Measurements from ENCODE around the gene DDX10. TPM values are rescaled to one million over a fixed set of nuclear protein-coding genes. Genes with fewer than 3 reads are reported as not detected.
A peak's percentile ranks its signal among the peaks of the same experiment; 100 is the strongest.

DDX10 gene
- total RNA-seq, 1 donor from 2014 or later: 32.2 TPM

DNA sequence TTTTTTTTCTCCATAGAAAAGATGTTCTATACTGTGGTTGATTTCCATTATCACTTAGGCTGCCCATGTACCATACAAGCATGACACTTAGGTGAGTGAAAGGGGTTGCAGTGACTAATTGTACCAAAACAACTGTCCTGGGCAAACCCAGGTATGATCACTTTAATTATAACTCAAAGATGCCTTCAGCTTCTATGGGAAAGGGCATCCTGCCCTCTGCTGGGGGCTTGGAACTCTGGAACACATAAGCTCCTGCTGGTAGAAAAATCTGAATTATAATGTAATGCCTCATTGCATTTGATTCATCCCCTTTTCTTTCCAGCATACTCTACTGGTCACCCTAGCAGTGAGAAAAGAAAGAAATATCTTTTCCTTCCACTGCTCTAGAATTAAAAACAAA, 206.3 kb downstream of the DDX10 start:
- H3K27me3 Mint-ChIP-seq (ENCODE audit: low read depth, unreplicated experiment): no peaks in the 10 kb centered on the region
- peak overlapping the region; percentile 79 for H3K9ac ChIP-seq (ENCODE audit: low read length)
- DNase-seq (ENCODE audit: low read depth): peak; percentile 62
- peaks cover 3% of the 10 kb centered on the region for H3K9me3 Mint-ChIP-seq (ENCODE audit: unreplicated experiment)
- H3K36me3 Mint-ChIP-seq (ENCODE audit: low read depth, unreplicated experiment): no peaks in the 10 kb centered on the region
- no peaks in the 10 kb centered on the region for H3K36me3 ChIP-seq (ENCODE audit: insufficient read depth, low read length)
- no peaks in the 10 kb centered on the region for H3K27me3 ChIP-seq (ENCODE audit: insufficient read depth, low read length)
- H3K9me3 ChIP-seq (ENCODE audit: insufficient read depth, low read depth, low read length): no peaks in the 10 kb centered on the region
- peaks cover 41% of the 10 kb centered on the region for H3K4me1 Mint-ChIP-seq (ENCODE audit: low read depth, unreplicated experiment)
- H3K79me2 ChIP-seq (ENCODE audit: insufficient read depth, low read length): peaks cover 4% of the 10 kb centered on the region
- H3K4me3 Mint-ChIP-seq (ENCODE audit: unreplicated experiment): no peak overlapping the region
- peak overlapping the region; percentile 77 for H3K4me2 ChIP-seq (ENCODE audit: low read length)
- no peak overlapping the region for H3K4me3 ChIP-seq (ENCODE audit: insufficient read depth, low read depth, low read length)
- no peaks in the 10 kb centered on the region for H4K20me1 ChIP-seq (ENCODE audit: insufficient read depth, low read length)
- peaks cover 63% of the 10 kb centered on the region for H3K4me1 ChIP-seq (ENCODE audit: insufficient read depth, low read length)
- TF ChIP-seq, protein P1, sequence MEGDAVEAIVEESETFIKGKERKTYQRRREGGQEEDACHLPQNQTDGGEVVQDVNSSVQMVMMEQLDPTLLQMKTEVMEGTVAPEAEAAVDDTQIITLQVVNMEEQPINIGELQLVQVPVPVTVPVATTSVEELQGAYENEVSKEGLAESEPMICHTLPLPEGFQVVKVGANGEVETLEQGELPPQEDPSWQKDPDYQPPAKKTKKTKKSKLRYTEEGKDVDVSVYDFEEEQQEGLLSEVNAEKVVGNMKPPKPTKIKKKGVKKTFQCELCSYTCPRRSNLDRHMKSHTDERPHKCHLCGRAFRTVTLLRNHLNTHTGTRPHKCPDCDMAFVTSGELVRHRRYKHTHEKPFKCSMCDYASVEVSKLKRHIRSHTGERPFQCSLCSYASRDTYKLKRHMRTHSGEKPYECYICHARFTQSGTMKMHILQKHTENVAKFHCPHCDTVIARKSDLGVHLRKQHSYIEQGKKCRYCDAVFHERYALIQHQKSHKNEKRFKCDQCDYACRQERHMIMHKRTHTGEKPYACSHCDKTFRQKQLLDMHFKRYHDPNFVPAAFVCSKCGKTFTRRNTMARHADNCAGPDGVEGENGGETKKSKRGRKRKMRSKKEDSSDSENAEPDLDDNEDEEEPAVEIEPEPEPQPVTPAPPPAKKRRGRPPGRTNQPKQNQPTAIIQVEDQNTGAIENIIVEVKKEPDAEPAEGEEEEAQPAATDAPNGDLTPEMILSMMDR (IDR thresholded peaks at IDR 0.05; ENCODE audit: insufficient read depth, low read depth, low read length): peak; percentile 69
- no peak for TF ChIP-seq EZH2 (IDR thresholded peaks at IDR 0.05; ENCODE audit: insufficient read depth, low read length)
- H2AFZ ChIP-seq (ENCODE audit: low read depth, low read length): no peak overlapping the region
- FAIRE-seq: no peak
- H3K27ac ChIP-seq (ENCODE audit: low read depth, low read length): peak overlapping the region; percentile 94
- H3K27ac Mint-ChIP-seq (ENCODE audit: unreplicated experiment): peak overlapping the region; percentile 97

DNA sequence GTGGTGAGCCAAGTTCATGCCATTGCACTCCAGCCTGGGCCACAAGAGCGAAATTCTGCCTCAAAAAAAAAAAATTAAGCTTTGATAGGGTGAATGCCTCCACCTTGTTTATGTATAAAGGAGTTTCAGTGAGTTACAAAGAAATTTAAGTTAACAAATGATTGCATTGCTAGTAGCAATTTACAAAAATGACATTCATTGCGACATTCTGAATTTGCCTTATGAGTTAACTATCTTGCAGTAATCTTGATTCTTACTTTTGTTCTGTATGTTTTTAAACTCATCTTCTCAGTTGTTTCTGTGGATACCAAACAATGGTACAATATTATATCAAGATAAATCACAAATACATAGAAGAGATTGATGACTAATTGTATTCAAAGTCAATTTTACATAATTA, 207.0 kb downstream of the DDX10 start:
- H3K27me3 ChIP-seq (ENCODE audit: insufficient read depth, low read length): no peaks in the 10 kb centered on the region
- Mint-ChIP-seq H3K36me3 (ENCODE audit: low read depth, unreplicated experiment) (no peaks in the 10 kb centered on the region), H3K27me3 (ENCODE audit: low read depth, unreplicated experiment) (no peaks in the 10 kb centered on the region), H3K9me3 (ENCODE audit: unreplicated experiment) (peaks cover 3% of the 10 kb centered on the region), H3K4me1 (ENCODE audit: low read depth, unreplicated experiment) (peaks cover 42% of the 10 kb centered on the region), H3K27ac (ENCODE audit: unreplicated experiment) (peak overlapping the region; percentile 97), H3K4me3 (ENCODE audit: unreplicated experiment) (no peak overlapping the region)
- no peak overlapping the region for H3K4me3 ChIP-seq (ENCODE audit: insufficient read depth, low read depth, low read length)
- H3K27ac ChIP-seq (ENCODE audit: low read depth, low read length): peak overlapping the region; percentile 94
- no peak for DNase-seq (ENCODE audit: low read depth)
- H3K9ac ChIP-seq (ENCODE audit: low read length): peak overlapping the region; percentile 79
- no peak overlapping the region for H2AFZ ChIP-seq (ENCODE audit: low read depth, low read length)
- FAIRE-seq: no peak
- H3K4me1 ChIP-seq (ENCODE audit: insufficient read depth, low read length): peaks cover 63% of the 10 kb centered on the region
- no peaks in the 10 kb centered on the region for H4K20me1 ChIP-seq (ENCODE audit: insufficient read depth, low read length)
- no peaks in the 10 kb centered on the region for H3K79me2 ChIP-seq (ENCODE audit: insufficient read depth, low read length)
- H3K9me3 ChIP-seq (ENCODE audit: insufficient read depth, low read depth, low read length): no peaks in the 10 kb centered on the region
- TF ChIP-seq EZH2 (IDR thresholded peaks at IDR 0.05; ENCODE audit: insufficient read depth, low read length): no peak
- TF ChIP-seq, protein P1 (IDR thresholded peaks at IDR 0.05; ENCODE audit: insufficient read depth, low read depth, low read length): no peak
- no peaks in the 10 kb centered on the region for H3K36me3 ChIP-seq (ENCODE audit: insufficient read depth, low read length)
- H3K4me2 ChIP-seq (ENCODE audit: low read length): no peak overlapping the region

DNA sequence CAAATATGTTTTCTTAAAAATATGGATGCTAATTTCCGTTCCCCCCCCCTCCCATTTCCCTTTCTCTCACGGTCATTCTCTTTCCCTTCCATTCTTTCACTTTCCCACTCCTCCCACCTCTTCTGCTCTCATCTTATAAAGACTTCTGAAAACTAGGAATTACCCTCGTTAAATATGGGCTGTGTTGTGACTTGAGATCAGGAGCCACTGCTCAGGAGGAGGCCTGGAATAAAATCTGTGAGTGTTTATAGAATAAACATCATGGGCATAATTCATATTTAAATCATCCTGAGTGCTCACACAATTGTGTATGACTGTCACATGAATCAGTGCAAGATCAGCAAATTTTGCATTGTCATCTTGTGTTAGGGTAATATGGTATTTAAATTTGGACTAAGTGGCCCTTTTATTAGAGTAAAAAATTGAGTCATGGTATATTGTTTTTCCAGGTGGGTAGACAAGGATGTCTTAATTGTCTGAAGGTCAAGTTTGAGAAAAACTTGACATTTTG, 208.0 kb downstream of the DDX10 start:
- H3K79me2 ChIP-seq (ENCODE audit: insufficient read depth, low read length): no peaks in the 10 kb centered on the region
- no peaks in the 10 kb centered on the region for H3K36me3 ChIP-seq (ENCODE audit: insufficient read depth, low read length)
- no peaks in the 10 kb centered on the region for H4K20me1 ChIP-seq (ENCODE audit: insufficient read depth, low read length)
- Mint-ChIP-seq H3K27ac (ENCODE audit: unreplicated experiment) (peak overlapping the region; percentile 58), H3K4me1 (ENCODE audit: low read depth, unreplicated experiment) (peaks cover 42% of the 10 kb centered on the region), H3K4me3 (ENCODE audit: unreplicated experiment) (no peak overlapping the region), H3K27me3 (ENCODE audit: low read depth, unreplicated experiment) (no peaks in the 10 kb centered on the region), H3K36me3 (ENCODE audit: low read depth, unreplicated experiment) (no peaks in the 10 kb centered on the region), H3K9me3 (ENCODE audit: unreplicated experiment) (peaks cover 3% of the 10 kb centered on the region)
- H3K4me3 ChIP-seq (ENCODE audit: insufficient read depth, low read depth, low read length): no peak overlapping the region
- peak overlapping the region; percentile 67 for H3K9ac ChIP-seq (ENCODE audit: low read length)
- TF ChIP-seq, protein P1 (IDR thresholded peaks at IDR 0.05; ENCODE audit: insufficient read depth, low read depth, low read length): no peak
- no peak for TF ChIP-seq EZH2 (IDR thresholded peaks at IDR 0.05; ENCODE audit: insufficient read depth, low read length)
- FAIRE-seq (no peak), DNase-seq (ENCODE audit: low read depth) (no peak)
- peak overlapping the region; percentile 94 for H3K27ac ChIP-seq (ENCODE audit: low read depth, low read length)
- peak overlapping the region; percentile 76 for H3K4me2 ChIP-seq (ENCODE audit: low read length)
- no peaks in the 10 kb centered on the region for H3K27me3 ChIP-seq (ENCODE audit: insufficient read depth, low read length)
- peaks cover 63% of the 10 kb centered on the region for H3K4me1 ChIP-seq (ENCODE audit: insufficient read depth, low read length)
- H2AFZ ChIP-seq (ENCODE audit: low read depth, low read length): no peak overlapping the region
- no peaks in the 10 kb centered on the region for H3K9me3 ChIP-seq (ENCODE audit: insufficient read depth, low read depth, low read length)
